GM20000 (cell line): ENCODE data around the gene WDFY3.

Experiments used
- DNase-seq: peaks from one replicate; pipeline ENCODE4 v3.0.0; 2012; ENCODE audit warnings: low spot score
- TF ChIP-seq, protein P1 (sequence below): IDR thresholded peaks from 2 replicates; pipeline ENCODE4 v1.5.1; 2012; ENCODE audit warnings: mild to moderate bottlenecking, control low read depth; ENCODE audit errors: extremely low read depth, missing control alignments

Gene WDFY3

DNA sequence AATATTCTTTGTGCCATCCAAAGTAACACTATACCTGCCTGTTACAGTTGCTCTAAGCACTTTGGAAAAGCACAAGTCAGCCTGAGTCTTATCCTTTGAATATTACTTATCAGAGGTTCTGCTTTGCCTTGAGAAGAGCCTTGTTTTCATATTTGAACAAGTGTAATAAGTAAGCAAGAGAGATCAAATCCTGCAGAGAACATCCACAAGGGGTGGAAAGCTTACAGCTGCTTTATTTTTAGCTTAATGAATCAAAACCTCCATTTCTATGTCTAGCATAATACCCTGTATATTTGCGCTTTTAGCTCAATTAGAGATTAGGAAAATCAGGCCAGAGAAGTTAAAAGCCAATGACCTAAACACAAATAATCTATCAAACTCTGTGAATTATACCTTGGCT, 243.8 kb downstream of the WDFY3 start:
- DNase-seq: no peak
- TF ChIP-seq, protein P1, sequence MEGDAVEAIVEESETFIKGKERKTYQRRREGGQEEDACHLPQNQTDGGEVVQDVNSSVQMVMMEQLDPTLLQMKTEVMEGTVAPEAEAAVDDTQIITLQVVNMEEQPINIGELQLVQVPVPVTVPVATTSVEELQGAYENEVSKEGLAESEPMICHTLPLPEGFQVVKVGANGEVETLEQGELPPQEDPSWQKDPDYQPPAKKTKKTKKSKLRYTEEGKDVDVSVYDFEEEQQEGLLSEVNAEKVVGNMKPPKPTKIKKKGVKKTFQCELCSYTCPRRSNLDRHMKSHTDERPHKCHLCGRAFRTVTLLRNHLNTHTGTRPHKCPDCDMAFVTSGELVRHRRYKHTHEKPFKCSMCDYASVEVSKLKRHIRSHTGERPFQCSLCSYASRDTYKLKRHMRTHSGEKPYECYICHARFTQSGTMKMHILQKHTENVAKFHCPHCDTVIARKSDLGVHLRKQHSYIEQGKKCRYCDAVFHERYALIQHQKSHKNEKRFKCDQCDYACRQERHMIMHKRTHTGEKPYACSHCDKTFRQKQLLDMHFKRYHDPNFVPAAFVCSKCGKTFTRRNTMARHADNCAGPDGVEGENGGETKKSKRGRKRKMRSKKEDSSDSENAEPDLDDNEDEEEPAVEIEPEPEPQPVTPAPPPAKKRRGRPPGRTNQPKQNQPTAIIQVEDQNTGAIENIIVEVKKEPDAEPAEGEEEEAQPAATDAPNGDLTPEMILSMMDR: no peak

DNA sequence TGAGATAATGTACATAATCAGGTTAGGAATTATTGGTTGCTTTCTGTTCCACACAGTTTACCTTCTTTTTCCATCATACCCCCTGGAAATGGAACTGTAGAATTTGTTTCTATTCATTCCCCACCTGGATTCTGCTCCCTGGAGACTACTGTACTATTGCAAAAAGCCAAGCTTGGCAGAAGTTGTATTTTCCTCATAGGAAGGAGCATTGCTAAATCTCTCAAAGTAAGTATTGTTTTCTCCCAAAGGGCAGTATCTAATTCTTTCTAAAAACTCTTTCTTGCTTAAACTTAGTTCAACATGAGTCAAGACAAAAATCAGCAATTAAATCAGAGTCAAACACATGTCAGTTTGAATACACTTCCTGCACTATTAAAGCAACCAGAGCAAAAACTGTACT, 247.4 kb downstream of the WDFY3 start:
- TF ChIP-seq, protein P1: no peak
- DNase-seq: no peak

DNA sequence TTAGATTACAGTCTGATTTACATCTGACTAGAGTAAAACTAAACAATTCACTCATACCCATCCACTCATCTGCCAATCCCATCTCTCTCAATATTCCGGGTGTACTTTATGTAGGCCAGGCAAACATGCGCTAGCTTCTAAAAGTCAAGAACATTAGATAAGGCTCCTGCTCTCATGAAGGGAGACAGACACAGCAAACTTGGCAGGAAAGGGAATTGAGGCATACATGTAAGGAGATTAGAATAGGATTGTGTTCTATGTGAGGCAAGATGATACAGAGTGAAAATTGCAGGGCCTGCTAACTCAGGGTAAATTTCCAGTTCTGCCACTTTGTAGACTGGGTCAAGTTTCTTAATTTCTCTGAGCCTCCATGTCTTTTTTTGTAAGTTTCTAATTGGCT, 247.8 kb downstream of the WDFY3 start:
- TF ChIP-seq, protein P1: no peak

DNA sequence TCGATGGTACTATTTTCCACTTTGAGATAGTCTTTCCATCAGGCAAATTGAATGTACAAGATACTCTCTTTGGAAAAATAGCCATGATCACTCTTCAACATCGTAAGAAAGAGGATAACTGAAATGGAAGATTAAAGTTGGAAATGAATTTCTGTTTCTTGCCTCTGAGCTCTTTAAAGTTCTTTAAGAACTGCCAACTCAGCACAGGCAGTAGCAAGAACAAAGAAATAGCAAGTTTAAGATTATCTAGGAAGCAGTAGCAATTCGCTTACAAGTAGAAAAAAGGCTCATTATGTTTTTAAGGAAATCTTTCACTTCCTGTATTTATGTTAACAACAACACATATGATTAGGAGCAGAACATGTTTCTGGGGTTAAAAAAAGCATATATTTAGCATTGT, 255.9 kb downstream of the WDFY3 start:
- no peak for DNase-seq

More for the DNA sequence above, 247.8 kb downstream of the WDFY3 start:
- no peak for DNase-seq

DNA sequence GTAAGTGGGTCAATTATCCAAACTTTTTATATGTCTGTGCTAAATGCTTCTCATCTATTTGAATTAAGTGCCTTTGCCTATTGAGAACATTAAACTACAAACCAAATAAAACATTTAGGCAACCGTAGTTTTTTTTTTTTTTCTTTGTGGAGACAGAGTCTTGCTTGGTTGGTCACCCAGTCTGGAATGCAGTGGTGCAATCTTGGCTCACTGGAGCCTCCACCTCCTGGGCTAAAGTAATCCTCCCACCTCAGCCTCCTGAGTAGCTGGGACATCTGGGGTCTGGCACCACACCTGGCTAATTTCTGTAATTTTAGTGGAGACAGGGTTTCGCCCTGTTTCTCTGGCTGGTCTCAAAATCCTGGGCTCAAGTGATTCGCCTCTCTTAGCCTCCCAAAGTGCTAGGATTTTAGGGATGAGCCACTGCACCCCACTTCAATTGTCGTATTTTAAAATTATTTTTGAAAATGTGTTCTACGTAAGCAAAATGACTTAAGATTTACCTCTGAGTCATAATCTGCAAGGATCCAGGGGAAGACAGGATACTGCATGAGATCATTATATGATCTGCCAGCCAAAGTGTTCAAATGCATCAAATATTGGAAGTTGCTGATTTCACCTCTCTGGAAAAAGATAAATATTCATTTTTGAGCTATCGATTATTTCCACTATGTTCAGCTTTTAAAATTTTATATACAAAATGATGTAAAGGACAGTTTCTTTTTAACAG, 257.9 kb downstream of the WDFY3 start:
- no peak for DNase-seq
- TF ChIP-seq, protein P1: no peak

More for the DNA sequence above, 255.9 kb downstream of the WDFY3 start:
- TF ChIP-seq, protein P1: no peak

DNA sequence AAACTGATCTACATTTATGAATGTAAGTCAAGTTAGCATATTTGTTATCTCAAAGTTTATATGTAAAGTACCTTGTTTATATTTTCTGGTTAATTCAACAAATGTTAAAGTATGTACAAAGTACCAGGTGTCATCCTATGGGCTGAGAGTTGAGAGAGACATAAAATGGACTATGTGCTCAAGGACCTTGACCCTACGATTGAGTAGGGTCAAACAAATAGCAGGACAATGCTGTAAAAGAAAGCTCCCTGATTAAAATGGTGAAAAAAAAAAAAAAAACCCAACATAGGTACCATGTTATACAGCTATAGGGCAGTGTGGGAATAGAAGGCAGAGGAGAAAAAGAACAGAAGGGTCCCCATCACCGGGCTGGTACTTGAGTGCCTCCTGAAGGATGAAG, 260.2 kb downstream of the WDFY3 start:
- DNase-seq: no peak
- TF ChIP-seq, protein P1: no peak

GRCh38 chr4:84699001-84699671, 267.4 kb downstream of the WDFY3 start:
- DNase-seq: no peak
- TF ChIP-seq, protein P1: no peak
